ENCODE data around the gene DAGLA. TPM values are rescaled to one million over a fixed set of nuclear protein-coding genes. Genes with fewer than 3 reads are reported as not detected.

DAGLA gene
- total RNA-seq, 1 experiment from 2014 or later: 8.6 TPM

- TF ChIP-seq, protein P1, sequence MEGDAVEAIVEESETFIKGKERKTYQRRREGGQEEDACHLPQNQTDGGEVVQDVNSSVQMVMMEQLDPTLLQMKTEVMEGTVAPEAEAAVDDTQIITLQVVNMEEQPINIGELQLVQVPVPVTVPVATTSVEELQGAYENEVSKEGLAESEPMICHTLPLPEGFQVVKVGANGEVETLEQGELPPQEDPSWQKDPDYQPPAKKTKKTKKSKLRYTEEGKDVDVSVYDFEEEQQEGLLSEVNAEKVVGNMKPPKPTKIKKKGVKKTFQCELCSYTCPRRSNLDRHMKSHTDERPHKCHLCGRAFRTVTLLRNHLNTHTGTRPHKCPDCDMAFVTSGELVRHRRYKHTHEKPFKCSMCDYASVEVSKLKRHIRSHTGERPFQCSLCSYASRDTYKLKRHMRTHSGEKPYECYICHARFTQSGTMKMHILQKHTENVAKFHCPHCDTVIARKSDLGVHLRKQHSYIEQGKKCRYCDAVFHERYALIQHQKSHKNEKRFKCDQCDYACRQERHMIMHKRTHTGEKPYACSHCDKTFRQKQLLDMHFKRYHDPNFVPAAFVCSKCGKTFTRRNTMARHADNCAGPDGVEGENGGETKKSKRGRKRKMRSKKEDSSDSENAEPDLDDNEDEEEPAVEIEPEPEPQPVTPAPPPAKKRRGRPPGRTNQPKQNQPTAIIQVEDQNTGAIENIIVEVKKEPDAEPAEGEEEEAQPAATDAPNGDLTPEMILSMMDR (conservative IDR thresholded peaks at IDR 0.05; ENCODE audit: low read depth, low read length): no peak
- TF ChIP-seq EZH2 (IDR thresholded peaks at IDR 0.05; ENCODE audit: low read length, unreplicated experiment): no peak
- no peak for TF ChIP-seq EZH2phosphoT487 (IDR thresholded peaks at IDR 0.05; ENCODE audit: borderline replicate concordance, low read length)
- POLR2A ChIA-PET (ENCODE audit: unreplicated experiment): no interaction called here
Observed at GRCh38 chr11:61642162-61642561, 38.0 kb upstream of the DAGLA start.

DNA sequence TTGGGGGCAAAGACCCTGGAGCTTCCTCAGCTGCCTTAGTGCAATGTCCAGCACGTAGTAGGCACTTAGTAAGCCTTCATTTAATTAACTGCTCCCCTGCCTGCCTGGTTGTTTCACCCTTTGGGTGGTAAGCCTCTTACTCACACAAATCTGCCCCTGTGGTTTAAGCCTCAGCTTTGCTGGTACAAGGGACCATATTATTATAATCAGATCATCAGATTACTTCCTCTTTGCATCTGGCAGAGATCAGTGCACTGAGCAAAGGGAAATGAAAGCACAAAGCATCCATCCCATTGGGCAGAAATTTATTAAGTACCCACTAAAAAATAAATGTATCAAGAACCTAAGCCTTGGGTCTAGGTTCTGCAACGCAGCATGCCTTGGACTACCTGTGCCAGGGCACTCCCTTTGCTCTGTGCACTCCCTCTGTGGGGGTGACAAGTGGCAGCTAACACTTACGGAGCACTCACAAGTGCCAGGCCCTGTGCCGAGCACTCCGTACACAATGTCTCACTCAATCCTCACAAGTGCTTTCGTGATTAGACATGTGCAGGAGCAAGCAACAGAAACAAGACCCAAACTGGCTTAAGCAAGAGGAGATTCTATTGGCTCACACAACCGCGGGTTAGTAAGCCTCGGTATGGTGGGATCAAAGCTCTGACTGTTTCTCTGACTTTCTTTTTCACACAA lies 34.9 kb upstream of the DAGLA start:
- H3F3A ChIP-seq (ENCODE audit: low read length, unreplicated experiment): no peaks in the 10 kb centered on the region
- H3K27me3 ChIP-seq (ENCODE audit: low read length): no peaks in the 10 kb centered on the region
- no peaks in the 10 kb centered on the region for H3K79me2 ChIP-seq (ENCODE audit: low read length)
- ATAC-seq (no peak), DNase-seq (no peak)
- peaks cover 8% of the 10 kb centered on the region for H3K4me1 ChIP-seq (ENCODE audit: insufficient read depth, low read length)
- no peaks in the 10 kb centered on the region for H4K20me1 ChIP-seq (ENCODE audit: low read length)
- H3K9me3 ChIP-seq (ENCODE audit: low read length): no peaks in the 10 kb centered on the region
- no peak overlapping the region for H3K4me2 ChIP-seq (ENCODE audit: low read length)
- POLR2A ChIA-PET (ENCODE audit: unreplicated experiment): no interaction called here
- intact Hi-C loops (cut with micrococcal nuclease): no loop called here
- H3K9ac ChIP-seq (ENCODE audit: low read length): no peak overlapping the region
- CTCF ChIA-PET: interaction anchor here (1.2 kb wide), 1 partner anchor 102 kb away, joined by 4 read pairs; no protein-coding TSS in a partner anchor
- H2AFZ ChIP-seq (ENCODE audit: low read length): no peak overlapping the region
- H3K27ac ChIP-seq (ENCODE audit: low read length): no peak overlapping the region
- BruUV-seq (replicated peaks): no TSS peak
- no peaks in the 10 kb centered on the region for H3K9me2 ChIP-seq (replicated peaks; ENCODE audit: low read length)
- no peak overlapping the region for H3K4me3 ChIP-seq (ENCODE audit: low read length)
- no peaks in the 10 kb centered on the region for H3K36me3 ChIP-seq (ENCODE audit: low read depth, low read length)
- TF ChIP-seq EZH2 (IDR thresholded peaks at IDR 0.05; ENCODE audit: low read length, unreplicated experiment): no peak
- TF ChIP-seq, protein P1 (conservative IDR thresholded peaks at IDR 0.05; ENCODE audit: low read depth, low read length): no peak
- no peak for TF ChIP-seq EZH2phosphoT487 (IDR thresholded peaks at IDR 0.05; ENCODE audit: borderline replicate concordance, low read length)

More at GRCh38 chr11:61642162-61642561, 38.0 kb upstream of the DAGLA start:
- Histone ChIP-seq H3K9me2 (replicated peaks; ENCODE audit: low read length) (no peaks in the 10 kb centered on the region), H3K9me3 (ENCODE audit: low read length) (no peaks in the 10 kb centered on the region), H3K27me3 (ENCODE audit: low read length) (no peaks in the 10 kb centered on the region), H3K4me2 (ENCODE audit: low read length) (peak overlapping the region; percentile 63), H4K20me1 (ENCODE audit: low read length) (no peaks in the 10 kb centered on the region), H2AFZ (ENCODE audit: low read length) (peak overlapping the region; percentile 32; the same call in 1 of the 2 replicates), H3K9ac (ENCODE audit: low read length) (no peak overlapping the region), H3K36me3 (ENCODE audit: low read depth, low read length) (no peaks in the 10 kb centered on the region), H3K79me2 (ENCODE audit: low read length) (no peaks in the 10 kb centered on the region), H3K4me1 (ENCODE audit: insufficient read depth, low read length) (peaks cover 18% of the 10 kb centered on the region), H3K27ac (ENCODE audit: low read length) (peak overlapping the region; percentile 51), H3F3A (ENCODE audit: low read length, unreplicated experiment) (no peaks in the 10 kb centered on the region), H3K4me3 (ENCODE audit: low read length) (peak overlapping the region; percentile 8; the same call in 1 of the 2 replicates)
- no TSS peak for BruUV-seq (replicated peaks)
- 0 out of 2 replicates have a peak, but pooled peaks have one; percentile 3 for ATAC-seq
- intact Hi-C loops (cut with micrococcal nuclease): loop anchor here (1.0 kb wide), 1 partner anchor 91 kb away; no protein-coding TSS in a partner anchor
- DNase-seq: no peak
- CTCF ChIA-PET: no interaction called here

- no peak overlapping the region for H2AFZ ChIP-seq (ENCODE audit: low read length)
- H3K4me1 ChIP-seq (ENCODE audit: insufficient read depth, low read length): peaks cover under 1% of the 10 kb centered on the region; the same call in 1 of the 2 replicates
- no peaks in the 10 kb centered on the region for H3K36me3 ChIP-seq (ENCODE audit: low read depth, low read length)
- POLR2A ChIA-PET (ENCODE audit: unreplicated experiment): interaction anchor here (0.6 kb wide), 1 partner anchor 207 kb away, joined by 5 read pairs; no protein-coding TSS in a partner anchor
- H3F3A ChIP-seq (ENCODE audit: low read length, unreplicated experiment): no peaks in the 10 kb centered on the region
- no peaks in the 10 kb centered on the region for H3K27me3 ChIP-seq (ENCODE audit: low read length)
- TF ChIP-seq EZH2 (IDR thresholded peaks at IDR 0.05; ENCODE audit: low read length, unreplicated experiment) (no peak), EZH2phosphoT487 (IDR thresholded peaks at IDR 0.05; ENCODE audit: borderline replicate concordance, low read length) (no peak)
- TF ChIP-seq, protein P1 (conservative IDR thresholded peaks at IDR 0.05; ENCODE audit: low read depth, low read length): no peak
- DNase-seq: no peak
- no peaks in the 10 kb centered on the region for H3K9me2 ChIP-seq (replicated peaks; ENCODE audit: low read length)
- H3K9me3 ChIP-seq (ENCODE audit: low read length): no peaks in the 10 kb centered on the region
- no peak overlapping the region for H3K9ac ChIP-seq (ENCODE audit: low read length)
- ATAC-seq: no peak
- no peak overlapping the region for H3K4me2 ChIP-seq (ENCODE audit: low read length)
- H3K4me3 ChIP-seq (ENCODE audit: low read length): no peak overlapping the region
- intact Hi-C loops (cut with micrococcal nuclease): no loop called here
- no peaks in the 10 kb centered on the region for H4K20me1 ChIP-seq (ENCODE audit: low read length)
- BruUV-seq (replicated peaks): no TSS peak
- CTCF ChIA-PET: no interaction called here
- no peaks in the 10 kb centered on the region for H3K79me2 ChIP-seq (ENCODE audit: low read length)
- H3K27ac ChIP-seq (ENCODE audit: low read length): no peak overlapping the region
Observed at GRCh38 chr11:61647529-61647928, 32.7 kb upstream of the DAGLA start.

Measured in PC-3 (cell line).